GM12865 (cell line): ENCODE data around the gene ASMT.
A peak's percentile ranks its signal among the peaks of the same experiment; 100 is the strongest.
"Not testable (repeated sequence)": the region's sequence is repeated elsewhere in the genome, so short reads cannot be mapped to it uniquely, and the experiment has no call there.

Source experiments
- DNase-seq: peaks from one replicate; pipeline ENCODE4 v3.0.0; 2010; ENCODE audit warnings: low read depth
- H3K4me3 ChIP-seq: 2 replicates; pipeline ENCODE4 v1.5.1; 2011; ENCODE audit warnings: mild to moderate bottlenecking, low read depth, low read length, control low read depth
- CTCF ChIP-seq: IDR thresholded peaks from 2 replicates; pipeline ENCODE4 v1.5.1; 2011; ENCODE audit warnings: low read length, control low read depth, low read depth, inconsistent platforms; ENCODE audit not compliant: insufficient read depth; ENCODE audit errors: missing control alignments

ASMT gene

GRCh38 chrX:1623691-1624090 lies 8.8 kb downstream of the ASMT start:
- no peak for DNase-seq
- peak overlapping the region; percentile 52 for H3K4me3 ChIP-seq
- no peak for TF ChIP-seq CTCF

- H3K4me3 ChIP-seq, DNase-seq: not testable (repeated sequence)
These were observed 9.4 kb downstream of the ASMT start for GRCh38 chrX:1624158-1624860.

GRCh38 chrX:1624861-1625215 lies 10.0 kb downstream of the ASMT start:
- not testable (repeated sequence) for H3K4me3 ChIP-seq, DNase-seq

- no peak for TF ChIP-seq CTCF
- DNase-seq, result no peak
- no peak overlapping the region for H3K4me3 ChIP-seq
These were observed 14.4 kb downstream of the ASMT start for GRCh38 chrX:1629244-1629643.

- TF ChIP-seq CTCF, result no peak
- no peak overlapping the region for H3K4me3 ChIP-seq
- no peak for DNase-seq
These were observed 31.1 kb downstream of the ASMT start for GRCh38 chrX:1646009-1646408.

GRCh38 chrX:1649621-1650020 lies 34.8 kb downstream of the ASMT start:
- no peak for TF ChIP-seq CTCF
- DNase-seq, result no peak
- no peak overlapping the region for H3K4me3 ChIP-seq

GRCh38 chrX:1652011-1652811 lies 37.4 kb downstream of the ASMT start:
- peak; percentile 66 for TF ChIP-seq CTCF
- H3K4me3 ChIP-seq, result not testable (repeated sequence)
- peak; percentile 66 for DNase-seq

- H3K4me3 ChIP-seq, result no peak overlapping the region
- DNase-seq, result no peak
- TF ChIP-seq CTCF, result no peak
These were observed 41.5 kb downstream of the ASMT start for GRCh38 chrX:1656379-1656778.
